Fibroblast of skin of abdomen (primary cell): ENCODE data around the gene CAPN15.

Source experiments
- DNase-seq: peaks from one replicate; pipeline ENCODE4 v3.0.0-alpha.2; 2013

Gene CAPN15

DNA sequence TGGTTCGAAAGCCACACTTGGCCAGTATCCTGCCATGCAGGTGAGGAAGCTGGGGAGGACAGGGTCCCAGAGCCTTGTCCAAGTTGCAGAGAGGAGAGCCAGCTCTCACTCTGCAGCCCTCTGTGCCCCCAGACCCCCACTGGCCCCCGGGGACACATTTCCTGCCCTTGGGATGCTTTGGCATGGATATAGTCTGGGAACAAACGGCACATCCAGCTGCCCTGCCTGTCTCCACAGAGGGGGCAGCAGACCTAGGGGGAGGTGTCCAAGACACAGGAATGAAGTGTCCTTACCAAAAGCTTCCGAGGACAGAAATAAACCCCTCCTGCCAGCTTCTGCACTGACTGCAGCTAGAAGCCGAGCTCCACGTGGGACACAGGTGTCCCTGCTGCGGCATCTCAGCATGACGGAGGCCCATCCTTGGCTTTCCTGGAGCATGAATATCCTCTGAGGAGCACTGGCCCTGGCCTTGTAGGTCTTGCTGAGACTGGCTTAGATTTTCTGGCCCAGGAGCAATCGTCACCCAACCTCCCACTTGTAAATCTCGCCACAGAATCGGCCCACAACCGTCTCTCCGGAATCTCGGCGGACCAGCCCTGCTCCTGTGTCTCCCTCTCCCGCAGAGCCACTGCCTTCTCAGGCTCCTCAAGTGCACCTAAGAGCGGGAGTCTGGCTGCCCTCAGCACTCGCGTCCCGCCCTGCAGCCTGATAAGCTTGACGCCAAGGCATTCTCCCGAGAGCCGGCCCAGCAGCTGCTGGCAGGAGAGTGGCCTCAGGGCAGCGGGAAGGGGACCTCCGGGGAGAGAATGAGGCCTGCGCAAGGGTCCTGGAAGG is 1.1 kb upstream of the CAPN15 start:
- DNase-seq: peak; percentile 16

DNA sequence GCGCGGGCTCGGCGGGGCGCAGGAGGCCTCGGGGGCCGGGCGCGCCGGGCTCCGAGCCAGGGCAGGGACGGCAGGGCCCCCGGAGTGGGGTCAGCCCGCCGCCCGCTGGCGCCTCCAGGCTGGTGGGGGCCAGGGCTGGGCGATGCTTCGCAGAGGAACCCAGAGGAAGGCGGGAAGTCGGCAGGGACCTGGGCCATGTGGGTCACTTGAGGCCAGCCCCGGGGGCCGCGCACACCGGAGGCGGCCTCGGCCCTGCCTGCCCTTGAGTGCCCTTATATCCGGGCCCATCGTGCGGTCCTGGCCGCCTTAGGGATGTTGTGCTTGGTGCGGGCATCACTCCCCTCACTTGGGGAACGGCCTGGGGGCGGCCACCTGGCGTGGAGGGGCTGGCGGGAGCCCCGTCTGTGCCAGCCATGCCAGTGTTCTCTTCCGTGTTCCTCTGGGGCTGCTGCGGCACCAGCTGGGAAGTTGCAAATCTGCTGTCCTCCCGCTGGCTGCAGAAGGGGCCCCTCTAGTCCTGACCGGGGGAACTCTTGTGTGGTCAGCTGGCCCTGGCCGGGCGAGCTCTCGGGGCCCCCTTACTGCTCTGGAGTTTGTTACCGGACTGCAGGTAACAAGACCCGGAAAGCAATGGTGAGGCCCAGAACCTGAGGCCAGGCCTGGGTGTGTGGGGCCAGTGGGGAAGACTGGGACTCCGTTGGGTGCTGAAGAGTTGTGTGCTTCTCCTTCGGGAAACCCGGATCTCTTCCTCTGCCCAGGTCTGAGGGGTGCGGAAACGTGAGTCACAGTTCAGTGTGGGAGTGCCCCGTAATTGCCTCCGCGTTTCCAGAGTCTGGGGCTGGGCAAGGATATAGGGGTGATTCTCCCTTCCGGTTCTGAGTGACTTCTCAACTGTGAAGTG is 849 bp downstream of the CAPN15 start:
- DNase-seq: peak; percentile 49

DNA sequence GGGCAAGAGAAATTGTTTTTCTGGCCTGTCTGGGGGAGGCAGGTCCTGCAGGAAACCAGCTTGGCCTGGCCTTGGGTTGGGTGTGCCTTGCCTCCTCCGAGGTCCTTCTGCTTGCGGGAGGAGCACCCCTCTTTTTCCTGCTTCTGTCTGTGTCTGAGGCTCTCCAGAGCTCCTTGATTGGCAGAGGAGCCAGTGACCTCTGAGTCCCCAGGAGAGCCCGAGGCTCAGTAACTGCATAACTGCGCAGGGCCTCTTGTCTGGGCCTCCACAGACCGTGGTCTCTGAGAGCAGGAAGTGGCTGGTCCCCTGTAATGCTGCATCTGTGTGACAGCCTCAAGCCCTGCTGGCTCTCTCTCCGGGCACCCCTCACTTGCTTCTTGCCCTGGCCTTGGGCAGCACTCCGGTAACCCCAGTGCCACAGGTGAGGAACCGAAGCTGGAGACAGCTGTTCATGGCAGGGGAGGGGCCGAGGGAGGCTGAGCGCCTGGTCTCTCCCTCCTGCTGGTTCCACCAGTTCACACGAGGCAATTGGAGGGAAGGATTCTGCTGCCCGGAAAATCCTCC is 1.6 kb downstream of the CAPN15 start:
- no peak for DNase-seq

DNA sequence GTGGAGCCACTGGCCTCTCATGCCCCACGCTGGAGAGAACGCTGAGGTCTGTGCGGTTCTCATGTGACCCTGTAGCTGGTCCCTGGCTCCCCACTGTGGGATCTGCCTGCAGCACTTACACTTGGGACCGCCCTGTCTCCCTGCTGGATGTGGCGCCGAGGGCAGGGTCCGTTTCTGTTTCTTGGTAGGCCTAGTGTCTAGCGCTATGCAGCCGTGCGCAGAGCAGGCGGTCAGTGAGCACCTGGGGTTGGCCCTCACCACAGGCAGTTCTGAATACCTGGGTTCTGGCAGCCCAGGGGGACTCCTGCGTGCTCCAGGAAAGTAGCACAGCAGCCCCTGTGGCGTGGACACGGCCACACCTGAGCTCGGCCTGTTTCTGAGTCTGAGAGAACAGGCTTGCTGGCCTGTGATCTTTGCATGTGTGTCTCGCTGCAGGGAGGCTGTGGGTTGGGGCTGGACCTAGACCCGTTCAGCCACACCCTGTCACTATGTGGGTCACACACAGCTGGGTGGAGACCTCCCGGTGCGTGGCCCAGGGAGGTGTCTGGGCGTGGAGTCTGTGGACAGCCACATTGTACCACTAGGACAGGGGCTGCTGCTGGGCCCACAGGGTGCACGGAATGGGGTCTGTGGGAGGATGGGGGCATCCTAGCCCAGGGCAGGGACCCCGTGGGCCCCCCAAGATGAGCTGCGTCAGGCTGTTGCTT is 2.8 kb downstream of the CAPN15 start:
- no peak for DNase-seq

DNA sequence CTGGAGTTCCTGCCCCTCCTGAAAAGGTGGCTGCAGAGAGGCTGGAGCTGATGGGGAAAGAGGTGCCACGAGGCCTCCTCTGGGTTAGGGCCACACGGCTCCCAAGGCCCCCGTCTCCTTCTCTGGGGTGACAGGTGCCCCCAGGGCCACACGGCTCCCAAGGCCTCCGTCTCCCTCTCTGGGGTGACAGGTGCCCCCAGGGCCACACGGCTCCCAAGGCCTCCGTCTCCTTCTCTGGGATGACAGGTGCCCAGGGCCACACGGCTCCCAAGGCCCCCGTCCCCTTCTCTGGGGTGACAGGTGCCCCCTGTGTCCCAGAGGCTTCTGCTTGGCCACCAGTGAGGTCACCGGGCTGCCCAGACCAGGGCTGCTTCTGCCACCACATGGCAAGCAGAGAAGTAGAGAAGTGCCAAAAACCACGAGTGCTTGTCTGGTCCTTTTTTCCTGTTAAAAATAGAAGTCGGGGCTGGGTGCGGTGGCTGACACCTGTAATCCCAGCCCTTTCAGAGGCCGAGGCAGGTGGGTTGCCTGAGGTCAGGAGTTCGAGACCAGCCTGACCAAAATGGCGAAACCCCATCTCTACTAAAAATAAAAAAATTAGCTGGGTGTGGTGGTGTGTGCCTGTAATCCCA is 4.1 kb downstream of the CAPN15 start:
- no peak for DNase-seq

DNA sequence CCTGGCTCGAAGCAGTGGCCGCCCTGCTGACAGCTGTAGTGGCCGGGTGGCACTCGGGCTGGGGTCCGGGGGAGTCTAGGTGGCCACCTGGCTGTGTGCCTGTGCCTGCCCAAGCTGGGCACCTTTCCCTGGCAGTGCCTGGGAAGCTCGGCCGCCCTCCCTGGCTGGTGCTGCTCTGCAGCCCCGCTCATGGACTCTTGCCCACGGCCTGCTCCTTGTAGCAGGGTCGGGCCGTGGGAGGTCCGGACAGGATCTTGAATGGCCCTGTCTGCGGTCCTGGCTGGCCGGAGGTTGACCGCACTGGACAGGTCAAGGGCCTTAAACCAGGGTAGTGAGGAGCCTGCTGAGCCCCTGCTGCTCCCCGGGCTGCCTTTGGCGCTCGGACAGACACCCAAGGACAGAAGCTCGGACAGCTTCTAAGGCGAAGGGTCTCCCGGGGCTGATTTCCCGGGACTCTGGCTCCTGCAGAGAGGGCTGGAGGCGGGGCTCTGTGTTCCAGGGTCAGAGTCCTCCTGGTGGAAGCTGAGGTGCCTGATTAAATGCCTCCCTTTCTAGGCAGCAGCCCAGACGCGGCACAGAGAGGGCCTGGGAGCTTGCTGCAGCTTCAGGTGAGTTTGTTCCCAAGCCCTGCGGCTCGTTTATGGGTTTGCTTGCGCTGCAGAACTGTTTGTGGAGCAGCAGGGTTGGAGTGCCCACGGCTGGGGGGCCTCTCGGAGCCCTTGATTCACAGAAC is 6.0 kb downstream of the CAPN15 start:
- DNase-seq: no peak

DNA sequence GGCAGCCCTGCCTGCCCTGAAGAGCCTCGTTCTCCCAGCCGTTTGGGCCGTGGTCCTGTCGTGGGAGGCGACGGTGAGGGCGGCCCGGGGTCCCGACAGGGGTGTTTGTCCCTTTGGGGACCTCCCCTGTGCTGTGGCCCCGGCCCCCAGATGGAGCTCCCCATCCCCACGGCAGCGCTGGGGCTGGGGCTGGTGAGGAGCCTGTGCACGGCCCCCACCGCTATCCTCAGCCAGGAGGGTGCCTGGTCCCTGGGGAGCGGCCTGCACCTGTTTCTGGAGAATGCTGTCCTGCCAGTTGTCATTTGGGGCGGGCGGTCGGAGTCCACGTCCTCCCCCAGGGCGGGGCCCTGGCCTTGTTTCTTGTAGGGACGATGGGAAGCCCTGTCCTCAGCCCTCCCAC is 6.6 kb downstream of the CAPN15 start:
- DNase-seq: no peak

DNA sequence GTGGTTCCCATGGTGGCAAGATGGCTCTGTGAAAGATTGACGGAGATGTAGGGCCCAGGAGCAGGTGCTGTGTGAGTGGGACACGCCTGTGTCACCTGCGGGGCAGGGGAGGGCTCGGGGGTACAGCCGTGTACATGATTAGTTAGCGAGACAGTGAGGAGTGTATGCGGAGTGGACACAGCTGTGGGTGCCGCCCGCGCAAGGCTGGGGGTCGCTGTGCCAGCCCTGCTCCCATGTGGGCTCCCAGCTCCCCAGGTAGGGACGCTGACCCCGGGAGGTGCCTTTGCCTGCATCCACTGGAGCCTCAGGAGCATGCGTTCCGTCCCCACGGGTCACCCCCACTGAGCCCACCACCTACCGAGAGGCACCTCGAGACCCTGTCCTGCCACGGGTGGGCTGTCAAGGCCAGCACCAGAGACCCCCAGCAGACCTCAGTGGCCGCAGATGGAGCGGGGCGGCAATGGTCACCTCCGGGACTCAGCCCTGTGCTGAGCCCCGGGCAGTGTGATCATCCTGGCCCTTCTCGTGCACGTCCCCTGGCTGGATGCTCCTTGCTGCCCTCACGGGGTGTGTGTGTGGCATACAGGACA is 7.4 kb downstream of the CAPN15 start:
- DNase-seq: no peak

DNA sequence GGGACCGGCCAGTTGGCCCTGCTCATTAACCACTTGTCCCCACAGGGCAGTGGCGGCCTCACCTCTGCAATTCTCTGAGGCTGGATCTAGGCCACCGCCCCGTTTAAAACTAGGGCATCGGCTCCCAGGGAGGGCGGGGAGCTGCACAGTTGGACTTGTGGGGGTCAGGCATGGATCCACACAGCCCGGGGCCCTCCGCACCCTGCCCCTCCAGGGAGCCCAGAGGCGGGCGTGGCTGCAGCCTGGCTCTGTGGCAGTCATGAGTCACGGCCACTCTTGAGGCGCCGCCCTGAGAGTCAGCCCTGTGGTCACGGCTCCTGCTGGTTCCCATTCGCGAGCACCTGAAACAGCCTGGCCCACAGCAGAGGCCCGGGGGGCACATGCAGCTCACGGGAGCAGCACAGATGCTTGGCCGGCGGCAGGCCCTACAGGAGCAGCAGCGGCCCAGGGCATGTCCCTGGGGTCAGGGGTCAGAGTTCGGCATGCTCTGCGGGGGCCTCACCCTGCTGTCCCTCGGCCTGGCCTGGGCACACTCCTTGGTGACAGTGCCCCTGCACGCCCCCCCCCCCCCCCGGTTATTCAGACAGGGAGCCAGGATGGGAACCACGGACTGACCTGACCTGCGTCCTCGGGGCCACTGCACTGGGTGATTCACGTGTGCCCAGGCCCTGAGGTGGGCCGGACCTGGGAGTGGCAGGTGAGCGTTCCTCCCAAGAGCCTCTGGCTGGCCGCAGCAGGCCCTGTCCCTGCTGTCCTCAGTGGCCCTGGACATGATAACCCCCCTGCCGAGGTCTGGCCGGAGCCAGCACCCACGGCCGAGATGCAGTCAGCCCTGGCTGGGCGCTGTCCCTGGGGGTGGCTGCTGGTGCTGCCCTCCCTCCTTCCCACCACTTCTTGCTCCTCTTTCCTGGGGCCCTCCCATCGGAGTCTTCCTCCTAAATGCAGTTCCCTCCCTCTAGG is 8.2 kb downstream of the CAPN15 start:
- no peak for DNase-seq

DNA sequence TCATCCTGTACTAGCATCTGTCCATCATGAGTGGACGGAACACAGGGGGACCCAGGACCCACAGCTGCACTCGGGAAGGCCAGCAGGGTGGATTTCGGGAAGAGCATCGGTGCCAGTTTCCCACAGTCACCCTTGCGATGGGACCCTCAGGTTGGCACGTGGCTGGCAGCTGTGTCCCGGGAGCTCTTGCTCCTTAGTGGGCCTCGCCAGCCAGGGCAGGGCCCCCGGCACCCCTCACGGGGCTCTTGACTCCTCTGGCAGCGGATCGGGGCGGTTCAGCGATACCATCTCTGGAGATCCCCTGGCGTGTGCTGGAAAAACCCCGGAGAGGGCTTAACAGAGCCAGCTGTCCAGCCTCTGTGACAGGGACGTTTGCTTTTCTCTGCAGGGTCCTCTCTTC is 9.2 kb downstream of the CAPN15 start:
- DNase-seq: no peak

DNA sequence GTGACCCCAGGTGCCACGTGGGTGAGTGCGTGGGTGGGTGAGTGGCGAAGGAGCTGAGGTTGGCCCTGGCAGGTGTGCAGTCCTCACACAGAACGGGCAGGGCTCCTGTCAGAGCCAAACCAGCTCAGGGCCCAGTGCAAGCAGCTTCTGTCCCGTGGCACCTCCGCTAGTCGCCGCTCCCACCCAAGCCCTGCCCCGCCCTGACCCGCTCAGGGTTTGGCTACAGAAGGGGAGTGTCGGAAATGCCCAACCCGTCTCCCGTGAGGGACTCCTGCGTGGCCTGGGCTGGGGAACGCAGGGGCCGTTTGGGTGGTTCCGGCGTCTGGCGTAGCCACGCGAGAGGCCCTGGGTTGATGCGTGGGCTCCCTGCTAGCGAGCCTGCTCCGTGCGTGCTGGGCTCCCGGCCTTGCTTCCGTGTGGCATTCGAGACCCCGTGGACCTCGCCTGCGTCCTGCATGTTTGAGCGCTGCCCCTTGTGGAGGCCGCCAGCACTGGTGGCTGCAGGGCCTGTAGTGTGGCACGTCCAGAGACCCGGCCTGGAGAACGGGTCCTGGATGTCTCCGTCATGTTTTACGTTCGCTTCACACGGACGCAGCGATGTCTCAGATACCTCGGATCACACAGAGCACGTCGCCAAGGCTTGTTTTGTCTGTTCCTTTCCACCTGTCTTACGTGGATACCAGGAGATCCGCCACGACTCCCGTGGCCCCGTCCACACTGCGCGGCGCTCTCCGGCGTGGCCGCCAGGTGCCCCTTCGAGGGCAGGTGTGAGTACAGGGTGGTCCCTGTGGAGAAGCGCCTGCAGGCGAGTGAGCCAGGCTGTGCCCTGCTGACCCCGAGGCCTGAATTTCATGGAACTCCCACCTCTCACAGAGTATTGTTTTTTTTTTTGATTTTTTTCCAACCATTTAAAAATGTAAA is 10.2 kb downstream of the CAPN15 start:
- DNase-seq: no peak

DNA sequence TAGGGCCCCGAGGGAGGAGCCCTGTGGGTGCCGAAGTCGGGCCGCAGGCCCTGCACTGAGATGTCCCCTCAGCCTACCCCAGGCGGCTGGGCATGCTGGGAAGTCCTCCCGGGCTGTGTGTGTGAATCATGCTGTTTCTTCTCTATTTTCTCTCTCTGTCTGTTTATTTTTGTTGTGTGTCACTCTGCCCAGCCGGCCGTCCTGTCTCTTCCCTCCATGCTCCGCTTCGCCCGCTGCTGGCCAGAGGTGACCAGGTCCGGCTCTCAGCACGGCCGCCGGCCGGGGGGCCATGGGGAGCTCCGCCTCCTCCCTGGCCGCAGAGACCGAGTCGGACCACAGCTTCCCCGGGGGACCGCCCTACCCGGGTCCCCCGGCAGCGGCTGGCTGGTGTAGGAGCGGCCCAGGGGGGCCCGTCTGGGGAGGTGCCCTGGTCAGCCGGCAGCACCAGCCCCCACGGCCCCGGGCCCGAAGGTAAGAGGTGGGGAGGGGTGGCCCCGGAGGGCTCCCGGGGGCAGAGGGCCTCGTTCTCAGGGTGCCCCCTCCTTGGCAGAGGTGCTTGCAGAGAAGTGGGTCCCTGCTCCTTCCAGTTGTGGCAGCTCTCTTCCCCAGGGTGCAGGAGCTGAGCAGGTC is 12.5 kb downstream of the CAPN15 start:
- no peak for DNase-seq

DNA sequence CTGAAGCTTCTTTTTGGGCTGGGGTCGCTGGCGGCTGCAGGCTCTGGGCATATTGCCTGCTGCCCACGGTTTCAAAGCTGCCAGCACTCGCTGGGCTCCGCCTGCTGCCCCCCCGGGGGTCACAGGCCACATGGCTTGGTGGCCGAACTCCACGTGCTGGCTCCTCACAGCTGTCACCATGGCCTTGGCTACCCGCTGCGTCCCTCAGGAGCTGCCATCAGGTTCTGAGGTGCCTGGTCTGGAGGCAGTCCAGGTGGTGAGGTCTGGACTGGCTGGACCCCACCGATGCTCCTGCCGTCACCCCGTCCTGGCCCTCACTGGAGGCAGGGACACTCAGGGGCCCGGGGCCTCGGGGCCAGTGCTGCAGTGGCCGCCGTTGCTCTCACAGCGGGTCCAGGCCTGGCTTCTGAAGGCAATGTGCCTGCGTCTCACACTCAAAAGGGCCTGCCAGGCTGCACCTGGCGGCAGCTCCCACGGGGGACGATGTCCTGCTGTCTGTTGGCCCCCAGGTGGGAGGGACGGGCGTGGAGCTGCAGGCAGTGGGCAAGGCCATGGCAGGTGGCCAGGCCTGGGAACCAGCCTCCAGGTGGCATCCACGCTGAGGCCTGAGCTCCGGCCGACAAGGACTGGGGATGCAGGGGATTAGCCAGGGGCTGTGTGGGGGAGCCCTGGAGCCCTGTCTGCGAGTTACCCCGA is 13.3 kb downstream of the CAPN15 start:
- no peak for DNase-seq

DNA sequence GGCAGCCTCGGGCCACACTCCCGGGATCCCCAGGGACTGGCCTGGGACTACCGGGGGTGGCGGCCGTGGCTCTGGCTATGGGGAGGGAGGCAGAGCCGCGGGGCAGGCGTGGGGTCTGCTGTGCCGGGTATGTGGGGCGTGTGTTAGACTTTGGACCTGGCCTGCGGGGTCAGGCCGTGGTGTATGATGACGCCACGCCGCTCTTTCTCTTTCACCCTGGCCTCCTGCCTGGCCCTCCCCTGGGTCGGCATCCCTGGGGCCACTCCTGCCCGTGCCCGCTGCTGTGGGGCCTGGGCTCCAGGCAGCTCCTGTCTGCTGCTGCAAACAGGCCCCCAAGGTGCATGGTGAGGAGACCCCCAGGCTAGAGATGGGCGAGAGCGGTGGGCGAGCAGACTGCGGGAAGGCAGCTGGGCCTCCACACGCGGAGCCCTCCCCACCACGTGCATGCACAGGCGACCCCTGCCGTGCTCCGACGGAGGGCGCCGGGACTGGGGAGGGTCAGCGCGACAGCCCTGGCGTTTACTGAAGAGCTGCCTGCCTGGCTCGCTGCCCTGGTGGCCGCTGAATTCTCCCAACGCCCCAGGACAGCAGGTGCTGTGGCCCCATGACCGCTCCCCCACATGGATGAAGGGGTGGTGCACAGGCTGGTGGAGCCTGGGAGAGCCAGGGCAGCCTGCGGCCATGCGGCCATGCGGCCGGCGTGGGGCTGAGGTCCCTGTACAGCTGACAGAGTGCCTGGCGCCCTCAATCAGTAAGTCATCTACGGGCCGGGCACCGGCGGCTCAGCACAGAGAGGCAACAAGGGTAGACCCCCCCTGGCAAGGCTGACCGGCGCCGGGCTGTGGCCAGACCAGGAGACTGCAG is 16.0 kb downstream of the CAPN15 start:
- no peak for DNase-seq

DNA sequence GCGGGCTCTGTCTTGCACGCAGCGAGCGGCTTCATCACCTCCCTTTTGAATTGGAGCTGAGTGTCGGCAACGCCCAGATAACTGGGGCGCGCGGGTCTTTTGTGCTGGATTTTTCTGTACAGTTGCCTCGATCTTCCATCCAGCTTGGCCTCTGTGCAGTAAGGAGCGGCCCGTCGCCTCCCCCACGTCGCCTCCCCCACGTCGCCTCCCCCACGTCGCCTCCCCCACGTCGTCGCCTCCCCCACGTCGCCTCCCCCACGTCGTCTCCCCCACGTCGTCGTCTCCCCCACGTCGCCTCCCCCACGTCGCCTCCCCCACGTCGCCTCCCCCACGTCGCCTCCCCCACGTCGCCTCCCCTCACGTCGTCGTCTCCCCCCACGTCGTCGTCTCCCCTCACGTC is 17.0 kb downstream of the CAPN15 start:
- no peak for DNase-seq

DNA sequence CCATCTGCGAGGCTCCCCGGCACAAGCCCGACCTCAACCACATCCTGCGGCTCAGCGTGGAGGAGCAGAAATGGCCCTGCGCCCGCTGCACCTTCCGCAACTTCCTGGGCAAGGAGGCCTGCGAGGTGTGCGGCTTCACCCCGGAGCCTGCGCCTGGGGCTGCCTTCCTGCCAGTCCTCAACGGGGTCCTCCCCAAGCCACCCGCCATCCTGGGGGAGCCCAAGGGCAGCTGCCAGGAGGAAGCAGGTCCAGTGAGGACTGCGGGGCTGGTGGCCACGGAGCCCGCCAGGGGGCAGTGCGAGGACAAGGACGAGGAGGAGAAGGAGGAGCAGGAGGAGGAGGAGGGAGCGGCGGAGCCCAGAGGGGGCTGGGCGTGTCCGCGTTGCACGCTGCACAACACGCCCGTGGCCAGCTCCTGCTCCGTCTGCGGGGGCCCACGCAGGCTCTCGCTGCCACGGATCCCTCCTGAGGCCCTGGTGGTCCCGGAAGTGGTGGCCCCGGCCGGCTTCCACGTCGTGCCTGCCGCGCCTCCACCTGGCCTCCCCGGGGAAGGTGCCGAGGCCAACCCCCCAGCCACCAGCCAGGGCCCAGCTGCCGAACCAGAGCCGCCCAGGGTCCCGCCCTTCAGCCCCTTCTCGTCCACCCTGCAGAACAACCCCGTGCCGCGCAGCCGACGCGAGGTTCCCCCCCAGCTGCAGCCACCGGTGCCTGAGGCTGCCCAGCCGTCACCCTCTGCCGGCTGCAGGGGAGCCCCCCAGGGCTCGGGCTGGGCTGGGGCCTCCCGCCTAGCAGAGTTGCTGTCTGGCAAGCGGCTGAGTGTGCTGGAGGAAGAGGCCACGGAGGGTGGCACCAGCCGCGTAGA is 19.6 kb downstream of the CAPN15 start:
- DNase-seq: no peak
